ENCODE results near the gene HIPK4. TPM values are rescaled to one million over a fixed set of nuclear protein-coding genes. Genes with fewer than 3 reads are reported as not detected.

The HIPK4 gene
- total and polyA plus RNA-seq, 2 of the 8 experiments (the other 6 are each of a cell fraction or from before 2014, with no cell fraction given): 0.15 to 0.57 TPM

DNA sequence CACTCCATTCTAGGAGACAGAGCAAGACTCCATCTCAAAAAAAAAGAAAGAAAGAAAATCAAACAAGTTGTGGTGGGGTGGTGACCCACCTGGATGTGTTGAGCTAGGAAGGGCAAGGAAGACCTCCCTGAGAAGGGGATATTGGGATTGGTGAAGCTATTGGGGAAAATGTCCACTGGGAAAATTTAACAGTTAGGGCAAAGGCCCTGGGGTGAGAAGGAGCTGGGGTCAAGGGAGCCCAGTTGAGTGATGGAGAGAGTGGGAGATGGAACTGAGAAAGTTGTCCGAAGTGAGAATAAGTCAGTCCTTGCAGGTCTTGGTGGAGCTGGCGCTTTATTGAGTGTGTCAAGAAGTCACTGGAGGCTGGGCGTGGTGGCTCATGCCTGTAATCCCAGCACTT lies 48.3 kb upstream of the HIPK4 start:
- Histone ChIP-seq H4K91ac (replicated peaks; ENCODE audit: insufficient read length, low read length) (no peak overlapping the region), H3K4me3 (ENCODE audit: extremely low read depth in 1 of 4, insufficient read depth in 2 of 4, low read depth in 3 of 4, low read length in 4 of 4) (no peak overlapping the region), H3K23ac (ENCODE audit: insufficient read length) (no peak overlapping the region), H3K36me3 (ENCODE audit: control insufficient read depth in 2 of 4, insufficient read depth in 4 of 4, low read length in 3 of 4) (peaks cover 9 to 17% (median 11%) of the 10 kb centered on the region in 4 experiments; a peak in 6 of 8 replicates), H3K9ac (replicated peaks in 1 of 4; ENCODE audit: extremely low read depth in 1 of 4, low read depth in 3 of 4, low read length in 3 of 4) (no peak overlapping the region), H3K27ac (ENCODE audit: low read depth, low read length) (no peak overlapping the region), H3K14ac (ENCODE audit: insufficient read length) (no peak overlapping the region), H3K27me3 (replicated peaks in 1 of 4; ENCODE audit: control insufficient read depth in 3 of 4, extremely low read depth in 1 of 4, insufficient read depth in 3 of 4, low read length in 3 of 4) (no peaks in the 10 kb centered on the region), H2AK5ac (ENCODE audit: low read depth, low read length) (no peak overlapping the region), H3K23me2 (ENCODE audit: low read depth, low read length) (peaks cover 6% of the 10 kb centered on the region; the same call in 1 of the 2 replicates), H3K79me2 (ENCODE audit: control insufficient read depth in 1 of 2, insufficient read depth in 2 of 2, low read length in 2 of 2) (peaks cover 0 to 19% of the 10 kb centered on the region in 2 experiments; a peak in 2 of 4 replicates), H3K79me1 (ENCODE audit: low read depth, low read length) (no peaks in the 10 kb centered on the region; the same call in 1 of the 2 replicates), H2BK5ac (ENCODE audit: low read depth, low read length) (no peak overlapping the region), H3K4me1 (replicated peaks in 1 of 4; ENCODE audit: control insufficient read depth in 3 of 4, insufficient read depth in 4 of 4, low read length in 3 of 4) (peaks cover 0 to 8% (median 2%) of the 10 kb centered on the region in 4 experiments; a peak in 5 of 7 replicates), H2BK120ac (replicated peaks; ENCODE audit: low read depth, low read length) (no peak overlapping the region), H3K56ac (replicated peaks; ENCODE audit: insufficient read length, low read depth, low read length) (no peak overlapping the region), H2AFZ (ENCODE audit: low read length) (no peak overlapping the region), H2BK12ac (ENCODE audit: low read depth, low read length) (no peak overlapping the region), H4K5ac (ENCODE audit: insufficient read length, low read depth, low read length) (no peak overlapping the region), H4K20me1 (replicated peaks in 1 of 2; ENCODE audit: control insufficient read depth in 1 of 2, insufficient read depth in 2 of 2, low read length in 2 of 2) (peaks cover 0 to 5% of the 10 kb centered on the region in 2 experiments), H3K9me3 (ENCODE audit: insufficient read depth in 2 of 2, low read depth in 1 of 2, low read length in 1 of 2) (no peaks in the 10 kb centered on the region), H2BK15ac (ENCODE audit: low read length) (no peak overlapping the region), H4K8ac (ENCODE audit: extremely low read depth, insufficient read depth, low read length) (no peak overlapping the region; the same call in 1 of the 2 replicates), H3K18ac (ENCODE audit: extremely low read depth, low read length) (no peak overlapping the region), H2BK20ac (ENCODE audit: low read length) (no peak overlapping the region), H3K4me2 (ENCODE audit: insufficient read depth in 1 of 2, low read depth in 2 of 2, low read length in 2 of 2) (no peak overlapping the region), H3K4ac (replicated peaks; ENCODE audit: insufficient read length, low read depth, low read length) (no peak overlapping the region)
- no peak for FAIRE-seq
- WGBS, 2 experiments (ENCODE audit: extremely low coverage in 1 of 2, insufficient coverage in 1 of 2, insufficient read length in 1 of 2, insufficient replicate concordance in 2 of 2, low coverage in 1 of 2, low lambda C conversion rate in 2 of 2, missing lambda C conversion rate in 1 of 2): 97% methylated on average over 3 of the region's 3 CpGs; no CpG with 5 or more reads in 1 of the 2 experiments
- no peak for DNase-seq (ENCODE audit: low read depth in 1 of 2, low spot score in 2 of 2)
- ChIA-PET POLR2A (ENCODE audit: partially characterized antibody) (interaction anchor here (0.7 to 4.4 kb wide), 5 partner anchors 11 to 314 kb away, joined by 3 to 23 read pairs (median 3); partner anchors contain the start of gene SERTAD1), CTCF (ENCODE audit: partially characterized antibody) (interaction anchor here (0.8 to 4.4 kb wide), 6 partner anchors 10 to 110 kb away, joined by 3 to 14 read pairs (median 3); partner anchors contain the start of gene SERTAD1)
- TF ChIP-seq TBP (IDR thresholded peaks at IDR 0.05; ENCODE audit: low read depth, low read length): no peak
- no peak for TF ChIP-seq SP1 (IDR thresholded peaks at IDR 0.05; ENCODE audit: low read depth, low read length)
- TF ChIP-seq SIRT6 (IDR thresholded peaks at IDR 0.05; ENCODE audit: low read length): no peak
- TF ChIP-seq RNF2 (IDR thresholded peaks at IDR 0.05; ENCODE audit: borderline replicate concordance, low read depth, low read length, missing control alignments, poor library complexity, severe bottlenecking): no peak
- TF ChIP-seq, protein P1, sequence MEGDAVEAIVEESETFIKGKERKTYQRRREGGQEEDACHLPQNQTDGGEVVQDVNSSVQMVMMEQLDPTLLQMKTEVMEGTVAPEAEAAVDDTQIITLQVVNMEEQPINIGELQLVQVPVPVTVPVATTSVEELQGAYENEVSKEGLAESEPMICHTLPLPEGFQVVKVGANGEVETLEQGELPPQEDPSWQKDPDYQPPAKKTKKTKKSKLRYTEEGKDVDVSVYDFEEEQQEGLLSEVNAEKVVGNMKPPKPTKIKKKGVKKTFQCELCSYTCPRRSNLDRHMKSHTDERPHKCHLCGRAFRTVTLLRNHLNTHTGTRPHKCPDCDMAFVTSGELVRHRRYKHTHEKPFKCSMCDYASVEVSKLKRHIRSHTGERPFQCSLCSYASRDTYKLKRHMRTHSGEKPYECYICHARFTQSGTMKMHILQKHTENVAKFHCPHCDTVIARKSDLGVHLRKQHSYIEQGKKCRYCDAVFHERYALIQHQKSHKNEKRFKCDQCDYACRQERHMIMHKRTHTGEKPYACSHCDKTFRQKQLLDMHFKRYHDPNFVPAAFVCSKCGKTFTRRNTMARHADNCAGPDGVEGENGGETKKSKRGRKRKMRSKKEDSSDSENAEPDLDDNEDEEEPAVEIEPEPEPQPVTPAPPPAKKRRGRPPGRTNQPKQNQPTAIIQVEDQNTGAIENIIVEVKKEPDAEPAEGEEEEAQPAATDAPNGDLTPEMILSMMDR (IDR thresholded peaks at IDR 0.05; ENCODE audit: control extremely low read depth in 1 of 3, insufficient read depth in 1 of 3, low read depth in 1 of 3, low read length in 3 of 3): no peak
- TF ChIP-seq POU5F1 (IDR thresholded peaks at IDR 0.05; ENCODE audit: low read depth, low read length): no peak
- TF ChIP-seq EGR1 (IDR thresholded peaks at IDR 0.05; ENCODE audit: borderline replicate concordance, low read depth, low read length): no peak
- no peak for TF ChIP-seq TAF7 (optimal IDR thresholded peaks at IDR 0.05; ENCODE audit: borderline replicate concordance, low read depth, low read length)
- TF ChIP-seq GTF2F1 (IDR thresholded peaks at IDR 0.05; ENCODE audit: borderline replicate concordance, low read depth, low read length): no peak
- TF ChIP-seq HDAC2 (IDR thresholded peaks at IDR 0.05; ENCODE audit: borderline replicate concordance in 1 of 2, low read depth in 2 of 2, low read length in 2 of 2): no peak
- no peak for TF ChIP-seq CHD1 (IDR thresholded peaks at IDR 0.05; ENCODE audit: low read depth, low read length)

All from H1 (cell line).